GM23248 (cell line): ENCODE measurements around the gene VAMP2. TPM values are rescaled to one million over a fixed set of nuclear protein-coding genes. Genes with fewer than 3 reads are reported as not detected.

ENCODE experiments used
- DNase-seq: peaks from one replicate; pipeline ENCODE4 v3.0.0-alpha.2; 2015
- H2AFZ ChIP-seq: fragments of 200-600 bp; sonication (generic); 2 replicates; pipeline ENCODE4 v1.6.1; 2016; ENCODE audit warnings: antibody characterized with exemption
- H3F3A ChIP-seq: fragments of 200-600 bp; sonication (generic); 2 replicates; pipeline ENCODE4 v1.6.1; 2016; ENCODE audit warnings: mild to moderate bottlenecking, antibody characterized with exemption, mixed run types; ENCODE audit not compliant: insufficient read depth
- H3K27ac ChIP-seq: fragments of 200-600 bp; sonication (generic); 2 replicates; pipeline ENCODE4 v1.5.1; 2016; ENCODE audit warnings: mild to moderate bottlenecking
- H3K27me3 ChIP-seq: fragments of 200-600 bp; sonication (generic); replicated peaks from 2 replicates; pipeline ENCODE4 v1.6.1; 2016; ENCODE audit warnings: mild to moderate bottlenecking; ENCODE audit not compliant: insufficient read depth
- H3K36me3 ChIP-seq: fragments of 200-600 bp; sonication (generic); 2 replicates; pipeline ENCODE4 v1.6.1; 2016; ENCODE audit warnings: low read depth, mild to moderate bottlenecking
- H3K4me1 ChIP-seq: fragments of 200-600 bp; sonication (generic); 2 replicates; pipeline ENCODE4 v1.6.1; 2016; ENCODE audit warnings: mild to moderate bottlenecking; ENCODE audit not compliant: insufficient read depth
- H3K4me2 ChIP-seq: fragments of 200-600 bp; sonication (generic); one replicate; pipeline ENCODE4 v1.6.1; 2016; ENCODE audit warnings: mild to moderate bottlenecking; ENCODE audit not compliant: unreplicated experiment
- H3K4me3 ChIP-seq: fragments of 200-600 bp; sonication (generic); 2 replicates; pipeline ENCODE4 v1.5.1; 2016; ENCODE audit warnings: mild to moderate bottlenecking
- H3K79me2 ChIP-seq: fragments of 200-600 bp; sonication (generic); 2 replicates; pipeline ENCODE4 v1.6.1; 2016; ENCODE audit warnings: mild to moderate bottlenecking; ENCODE audit not compliant: insufficient read depth
- H3K9ac ChIP-seq: fragments of 200-600 bp; sonication (generic); 2 replicates; pipeline ENCODE4 v1.6.1; 2016; ENCODE audit warnings: mild to moderate bottlenecking
- H3K9me2 ChIP-seq: fragments of 200-600 bp; sonication (generic); 2 replicates; pipeline ENCODE4 v1.6.1; 2016; ENCODE audit warnings: mixed run types, mild to moderate bottlenecking, moderate library complexity; ENCODE audit not compliant: insufficient read depth
- H3K9me3 ChIP-seq: fragments of 200-600 bp; sonication (generic); one replicate; pipeline ENCODE4 v1.6.1; 2017; ENCODE audit warnings: low read depth
- H4K20me1 ChIP-seq: fragments of 200-600 bp; sonication (generic); 2 replicates; pipeline ENCODE4 v1.6.0; 2016; ENCODE audit not compliant: insufficient read depth
- EZH2 ChIP-seq: fragments of 200-600 bp; sonication (generic); IDR thresholded peaks from 2 replicates; pipeline ENCODE4 v1.6.1; 2018; ENCODE audit warnings: antibody characterized with exemption, mild to moderate bottlenecking; ENCODE audit not compliant: insufficient read depth, poor library complexity, severe bottlenecking
- EZH2phosphoT487 ChIP-seq: fragments of 200-600 bp; sonication (generic); IDR thresholded peaks from 2 replicates; pipeline ENCODE4 v1.6.1; 2018; ENCODE audit warnings: antibody characterized with exemption, moderate library complexity, mild to moderate bottlenecking, low read depth; ENCODE audit not compliant: insufficient read depth
- WGBS, 2 experiments: methylation state at CpG; one replicate each; pipeline ENCODE4 v1.1.6; 2015 to 2017; ENCODE audit warnings: low lambda C conversion rate in 2 of 2, low coverage in 1 of 2; ENCODE audit errors: missing lambda C conversion rate in 2 of 2; 5-methylcytosine and 5-hydroxymethylcytosine counted together
- in situ Hi-C: fragments of 300-500 bp; cut with MboI; formaldehyde crosslinking; loops from 2 replicates; pipeline ENCODE4 v1.15.0; 2020
- polyA plus RNA-seq: library from polyadenylated mRNA; unstranded; fragments of >200 nt; fragmentation: Nextera tagmentation; extraction: Ambion mirVana; gene quantifications from 2 replicates; pipeline ENCODE4 v1.2.1, GENCODE V29; 2016
- total RNA-seq: library from RNA; depleted of rRNA; stranded (reverse); fragments of >200 nt; shearing (Covaris generic); gene quantifications from 2 replicates; pipeline ENCODE4 v1.2.3, GENCODE V29; 2014; rRNA removed

The VAMP2 gene, protein sequence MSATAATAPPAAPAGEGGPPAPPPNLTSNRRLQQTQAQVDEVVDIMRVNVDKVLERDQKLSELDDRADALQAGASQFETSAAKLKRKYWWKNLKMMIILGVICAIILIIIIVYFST
- total RNA-seq (6.2 and 6.5 TPM in 2 replicates), polyA plus RNA-seq (25.5 and 27.1 TPM in 2 replicates)

DNA sequence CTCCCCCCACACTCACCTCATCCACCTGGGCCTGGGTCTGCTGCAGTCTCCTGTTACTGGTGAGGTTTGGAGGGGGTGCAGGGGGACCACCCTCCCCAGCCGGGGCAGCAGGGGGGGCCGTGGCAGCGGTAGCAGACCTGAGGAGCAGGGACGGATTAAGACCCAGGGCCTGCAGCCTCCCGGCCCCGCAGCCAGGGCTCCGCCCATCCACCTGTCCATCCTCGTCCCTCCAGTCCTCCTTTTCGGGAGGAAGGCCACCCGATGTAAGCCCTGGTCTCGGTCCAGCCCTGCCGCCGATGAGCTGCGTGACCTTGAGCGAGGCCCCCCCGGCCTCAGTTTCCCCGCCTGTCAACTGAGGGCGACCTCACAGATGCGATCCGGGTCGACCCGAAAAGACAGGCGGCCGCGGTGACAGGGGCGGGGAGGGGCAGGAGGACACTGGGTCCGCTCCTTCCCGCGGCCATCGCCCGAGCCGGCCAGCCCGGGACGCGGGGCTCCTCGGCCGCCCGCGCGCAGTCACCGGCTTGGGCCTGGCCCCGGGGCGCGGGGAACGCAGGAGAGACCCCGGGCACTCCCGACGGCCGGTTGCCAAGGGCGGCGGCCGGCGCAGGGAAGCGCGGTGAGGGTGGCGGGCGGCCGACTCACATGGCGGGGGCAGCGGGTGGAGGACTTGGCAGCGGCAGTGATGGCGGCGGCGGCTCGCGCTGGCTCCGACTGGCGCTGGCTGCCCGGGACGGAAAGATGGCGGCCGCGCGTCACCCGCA is at the start of gene VAMP2:
Gene VAMP2 (minus strand): TSS at position 716 of the 764 bp plus-strand sequence. CDS start 69 bp downstream, at position 647.
- peak within 1 kb of the TSS; percentile 83 for H3K4me2 ChIP-seq
- peak within 1 kb of the TSS; percentile 91 for H3K4me3 ChIP-seq
- H3F3A ChIP-seq = peaks cover 39% of the 10 kb centered on the region
- 0 to 2% methylated on average over 17 to 59 of the region's 75 CpGs for WGBS, 2 experiments
- H3K79me2 ChIP-seq = peaks cover 21% of the 10 kb centered on the region
- H3K4me1 ChIP-seq = peaks cover 35% of the 10 kb centered on the region
- no peaks in the 10 kb centered on the region for H4K20me1 ChIP-seq
- H3K9ac ChIP-seq = peak within 1 kb of the TSS; percentile 100
- peak within 1 kb of the TSS; percentile 82 for H3K27ac ChIP-seq
- H2AFZ ChIP-seq = peak within 1 kb of the TSS; percentile 80
- peak; percentile 95 for DNase-seq
- H3K9me3 ChIP-seq = no peaks in the 10 kb centered on the region
- TF ChIP-seq EZH2 (no peak), EZH2phosphoT487 (no peak)
- H3K9me2 ChIP-seq = no peaks in the 10 kb centered on the region
- in situ Hi-C loops = no loop called here
- H3K27me3 ChIP-seq = no peaks in the 10 kb centered on the region
- H3K36me3 ChIP-seq = no peaks in the 10 kb centered on the region

DNA sequence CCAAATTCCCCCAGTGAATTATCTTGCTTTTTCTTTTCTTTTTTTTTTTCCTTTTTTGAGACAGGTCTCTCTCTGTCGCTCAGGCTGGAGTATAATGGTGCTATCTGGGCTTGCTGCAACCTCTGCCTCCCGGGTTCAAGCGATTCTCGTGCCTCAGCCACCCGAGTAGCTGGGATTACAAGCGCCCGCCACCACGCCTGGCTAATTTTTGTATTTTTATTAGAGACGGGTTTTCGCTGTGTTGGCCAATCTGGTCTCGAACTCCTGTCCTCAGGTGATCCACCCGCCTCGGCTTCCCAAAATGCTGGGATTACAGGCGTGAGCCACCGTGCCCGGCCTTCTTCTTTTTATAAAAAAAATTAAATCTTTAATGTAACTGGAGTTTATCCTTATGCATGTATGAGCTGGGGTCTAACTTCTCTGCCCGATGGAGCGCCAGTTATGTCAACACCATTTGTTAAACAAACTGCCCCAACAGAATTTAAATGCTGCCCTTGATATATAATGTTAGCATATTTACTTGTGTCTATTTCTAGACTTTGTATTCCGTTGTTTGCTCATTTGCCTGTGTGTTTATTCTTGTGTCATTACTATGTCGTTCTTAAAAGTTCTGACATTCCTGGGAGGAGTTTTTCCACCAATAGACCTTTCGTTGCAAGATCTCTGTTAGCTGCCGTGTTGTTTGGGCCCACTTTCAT is 48.2 kb upstream of the VAMP2 start:
- TF ChIP-seq EZH2phosphoT487 (no peak), EZH2 (no peak)
- DNase-seq = peak; percentile 17
- Histone ChIP-seq H3K79me2 (peaks cover 38% of the 10 kb centered on the region), H3K4me2 (peak overlapping the region; percentile 83), H3K9ac (peak overlapping the region; percentile 83), H3K4me3 (peak overlapping the region; percentile 74), H2AFZ (peak overlapping the region; percentile 80), H3F3A (peaks cover 17% of the 10 kb centered on the region), H3K9me2 (no peaks in the 10 kb centered on the region), H3K27me3 (no peaks in the 10 kb centered on the region), H3K9me3 (no peaks in the 10 kb centered on the region), H3K4me1 (no peaks in the 10 kb centered on the region; the same call in 1 of the 2 replicates), H4K20me1 (no peaks in the 10 kb centered on the region), H3K27ac (peak overlapping the region; percentile 81), H3K36me3 (no peaks in the 10 kb centered on the region)
- WGBS, 2 experiments = 15 to 19% methylated on average over 22 of the region's 22 CpGs
- in situ Hi-C loops = no loop called here

DNA sequence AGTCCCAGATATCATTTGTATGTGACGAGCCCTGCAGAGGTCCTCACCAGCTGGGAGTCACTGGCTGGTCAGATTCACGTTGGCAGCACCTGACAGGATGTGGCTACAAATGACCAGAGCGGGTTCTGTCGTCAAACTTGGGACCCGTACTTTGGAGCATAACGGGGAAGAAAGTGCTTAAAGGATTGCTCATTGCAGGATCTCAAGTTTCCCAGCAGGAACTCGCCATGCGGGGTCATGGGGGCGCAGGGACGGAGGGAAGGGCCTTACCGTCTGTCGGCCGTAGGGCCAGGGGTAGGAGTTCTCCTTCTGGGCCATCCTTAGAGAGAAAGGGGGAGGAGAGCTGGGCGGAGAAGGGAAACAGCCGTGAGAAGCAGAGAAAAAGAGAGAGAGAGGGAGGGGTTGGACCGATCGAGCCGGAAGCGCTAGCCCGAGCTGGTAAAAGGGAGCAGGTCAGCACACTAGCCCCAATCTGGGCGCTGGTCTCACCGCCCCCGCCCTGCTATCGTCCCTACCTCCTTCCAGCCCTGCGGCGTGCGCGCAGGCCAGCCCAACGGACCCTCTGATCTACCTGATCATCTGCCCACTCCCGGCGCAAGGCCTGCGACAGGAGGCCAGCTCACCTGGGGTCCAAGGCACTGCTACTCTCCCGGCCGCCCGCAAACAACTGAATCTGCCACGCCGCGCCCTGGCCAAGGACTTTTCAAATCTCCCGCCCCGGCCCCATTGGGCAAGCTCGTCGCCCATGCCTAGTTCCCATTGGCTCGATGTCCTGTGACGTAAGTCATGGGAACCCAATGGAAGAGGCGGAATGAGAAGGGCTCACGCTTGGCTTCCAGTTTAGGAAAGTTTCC is 47.4 kb upstream of the VAMP2 start, which contains the start of gene AURKB:
Gene AURKB (minus strand): TSS at position 669 of the 854 bp plus-strand sequence. CDS start 351 bp downstream, at position 318.
- no peak for TF ChIP-seq EZH2
- no peak for TF ChIP-seq EZH2phosphoT487
- WGBS, 2 experiments = 1 to 3% methylated on average over 42 to 46 of the region's 46 CpGs
- H3K36me3 ChIP-seq = no peaks in the 10 kb centered on the region

More for the DNA sequence above, 47.4 kb upstream of the VAMP2 start, which contains the start of gene AURKB:
- Histone ChIP-seq H3K27me3 (no peaks in the 10 kb centered on the region), H3K27ac (peak within 1 kb of the TSS; percentile 81), H3K4me3 (peak within 1 kb of the TSS; percentile 74), H3K79me2 (peaks cover 38% of the 10 kb centered on the region), H2AFZ (peak within 1 kb of the TSS; percentile 80), H3K9me3 (no peaks in the 10 kb centered on the region), H4K20me1 (no peaks in the 10 kb centered on the region), H3F3A (peaks cover 17% of the 10 kb centered on the region), H3K4me2 (peak within 1 kb of the TSS; percentile 83), H3K9me2 (no peaks in the 10 kb centered on the region), H3K9ac (peak within 1 kb of the TSS; percentile 83), H3K4me1 (no peaks in the 10 kb centered on the region; the same call in 1 of the 2 replicates)
- peak; percentile 98 for DNase-seq
- in situ Hi-C loops = no loop called here
